NT2/D1 (cell line): Measurements from ENCODE around the gene SOX5.

Experiments used
- SUZ12 ChIP-seq: IDR thresholded peaks from 2 replicates; pipeline ENCODE4 v1.6.1; 2011; ENCODE audit not compliant: insufficient read length, insufficient read depth; ENCODE audit errors: extremely low read depth
- YY1 ChIP-seq: IDR thresholded peaks from 2 replicates; pipeline ENCODE4 v1.6.1; 2011; ENCODE audit not compliant: insufficient read length, insufficient read depth

DNA sequence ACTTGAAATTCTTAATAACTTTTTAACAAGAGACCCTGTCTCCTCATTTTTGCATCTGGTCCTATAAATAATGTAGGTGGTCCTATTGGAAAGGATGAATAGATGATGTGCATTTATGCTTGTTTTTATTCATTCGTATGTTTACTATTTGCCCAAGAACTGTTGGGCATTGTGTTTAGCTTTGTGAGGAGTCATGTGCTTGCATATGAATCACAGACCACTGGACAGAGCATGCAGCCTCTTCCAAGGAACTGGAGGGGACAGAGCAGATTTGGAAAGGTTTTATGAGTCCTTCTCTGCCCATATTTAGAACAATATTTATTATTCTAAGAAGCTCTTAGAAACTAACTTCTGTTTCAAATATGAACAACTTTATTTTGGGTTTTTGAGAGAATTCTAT, 414.0 kb downstream of the SOX5 start:
- TF ChIP-seq YY1, result no peak
- no peak for TF ChIP-seq SUZ12
